Measurements from ENCODE around the gene SDHB. TPM values are rescaled to one million over a fixed set of nuclear protein-coding genes. Genes with fewer than 3 reads are reported as not detected.

SDHB gene
- total and polyA plus RNA-seq, 4 donors: 59.1 to 117 (median 83.5) TPM

- DNase-seq: peak; percentile 26 to 50 (median 39)
- Histone ChIP-seq H3K9ac (ENCODE audit: insufficient read depth in 1 of 2, low read length in 2 of 2) (no peak overlapping the region), H3K27ac (ENCODE audit: low read depth in 1 of 2, low read length in 1 of 2) (peak overlapping the region in 1 of 2 donors; percentile 16), H3K27me3 (ENCODE audit: control insufficient read depth in 3 of 3, insufficient read depth in 3 of 3, low read length in 2 of 3) (no peaks in the 10 kb centered on the region), H3K4me3 (no peak overlapping the region), H3K9me3 (ENCODE audit: control insufficient read depth in 4 of 4, insufficient read depth in 3 of 4, low read length in 3 of 4) (no peaks in the 10 kb centered on the region), H3K4me1 (ENCODE audit: control insufficient read depth in 5 of 5, insufficient read depth in 5 of 5, low read length in 5 of 5) (peaks cover 0 to 31% (median 10%) of the 10 kb centered on the region in 5 donors), H3K36me3 (ENCODE audit: control insufficient read depth in 4 of 4, insufficient read depth in 4 of 4, low read length in 4 of 4) (peaks cover 0 to 17% (median 10%) of the 10 kb centered on the region in 4 donors)
- TF ChIP-seq, protein P1, sequence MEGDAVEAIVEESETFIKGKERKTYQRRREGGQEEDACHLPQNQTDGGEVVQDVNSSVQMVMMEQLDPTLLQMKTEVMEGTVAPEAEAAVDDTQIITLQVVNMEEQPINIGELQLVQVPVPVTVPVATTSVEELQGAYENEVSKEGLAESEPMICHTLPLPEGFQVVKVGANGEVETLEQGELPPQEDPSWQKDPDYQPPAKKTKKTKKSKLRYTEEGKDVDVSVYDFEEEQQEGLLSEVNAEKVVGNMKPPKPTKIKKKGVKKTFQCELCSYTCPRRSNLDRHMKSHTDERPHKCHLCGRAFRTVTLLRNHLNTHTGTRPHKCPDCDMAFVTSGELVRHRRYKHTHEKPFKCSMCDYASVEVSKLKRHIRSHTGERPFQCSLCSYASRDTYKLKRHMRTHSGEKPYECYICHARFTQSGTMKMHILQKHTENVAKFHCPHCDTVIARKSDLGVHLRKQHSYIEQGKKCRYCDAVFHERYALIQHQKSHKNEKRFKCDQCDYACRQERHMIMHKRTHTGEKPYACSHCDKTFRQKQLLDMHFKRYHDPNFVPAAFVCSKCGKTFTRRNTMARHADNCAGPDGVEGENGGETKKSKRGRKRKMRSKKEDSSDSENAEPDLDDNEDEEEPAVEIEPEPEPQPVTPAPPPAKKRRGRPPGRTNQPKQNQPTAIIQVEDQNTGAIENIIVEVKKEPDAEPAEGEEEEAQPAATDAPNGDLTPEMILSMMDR (IDR thresholded peaks at IDR 0.05; ENCODE audit: control extremely low read depth, extremely low read depth): no peak
- 82 to 84% methylated on average over 28 of the region's 28 CpGs for WGBS, 2 donors
- ATAC-seq (ENCODE audit: insufficient read depth, low FRiP score): no peak
Measured at GRCh38 chr1:16971341-16972188, 82.3 kb downstream of the SDHB start.

- 93 to 95% methylated on average over 28 of the region's 28 CpGs for WGBS, 2 donors
- no peak for ATAC-seq (ENCODE audit: insufficient read depth, low FRiP score)
- peaks cover 0 to 20% (median 8%) of the 10 kb centered on the region in 4 donors for H3K36me3 ChIP-seq (ENCODE audit: control insufficient read depth in 4 of 4, insufficient read depth in 4 of 4, low read length in 4 of 4)
- H3K4me3 ChIP-seq: no peak overlapping the region
- TF ChIP-seq, protein P1 (IDR thresholded peaks at IDR 0.05; ENCODE audit: control extremely low read depth, extremely low read depth): no peak
- H3K4me1 ChIP-seq (ENCODE audit: control insufficient read depth in 5 of 5, insufficient read depth in 5 of 5, low read length in 5 of 5): peaks cover 0 to 34% (median 10%) of the 10 kb centered on the region in 5 donors
- DNase-seq: no peak
- H3K9ac ChIP-seq (ENCODE audit: insufficient read depth in 1 of 2, low read length in 2 of 2): no peak overlapping the region
- no peak overlapping the region for H3K27ac ChIP-seq (ENCODE audit: low read depth in 1 of 2, low read length in 1 of 2)
- no peaks in the 10 kb centered on the region for H3K9me3 ChIP-seq (ENCODE audit: control insufficient read depth in 4 of 4, insufficient read depth in 3 of 4, low read length in 3 of 4)
- no peaks in the 10 kb centered on the region for H3K27me3 ChIP-seq (ENCODE audit: control insufficient read depth in 3 of 3, insufficient read depth in 3 of 3, low read length in 2 of 3)
Measured at GRCh38 chr1:16970132-16970910, 83.5 kb downstream of the SDHB start.

DNA sequence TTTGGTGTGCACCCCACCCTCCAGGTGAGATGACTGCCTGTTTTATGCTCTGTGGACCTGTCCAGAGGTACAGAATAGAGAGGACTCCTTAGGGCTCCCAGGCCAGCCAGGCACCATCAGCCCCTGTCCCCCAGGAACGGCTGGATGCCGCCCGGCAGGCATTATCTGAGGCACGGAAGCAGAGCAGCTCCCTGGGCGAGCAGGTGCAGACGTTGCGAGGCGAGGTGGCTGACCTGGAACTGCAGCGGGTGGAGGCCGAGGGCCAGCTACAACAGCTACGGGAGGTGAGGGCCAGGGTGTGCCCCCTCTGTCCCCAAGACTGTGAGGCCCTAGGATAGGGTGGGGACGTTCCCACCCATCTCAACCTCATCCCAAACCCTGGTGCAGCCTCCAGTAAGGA, 84.2 kb downstream of the SDHB start:
- no peak for ATAC-seq (ENCODE audit: insufficient read depth, low FRiP score)
- 93 to 97% methylated on average over 12 of the region's 12 CpGs for WGBS, 2 donors
- H3K27me3 ChIP-seq (ENCODE audit: control insufficient read depth in 3 of 3, insufficient read depth in 3 of 3, low read length in 2 of 3): no peaks in the 10 kb centered on the region
- DNase-seq: no peak
- no peak overlapping the region for H3K27ac ChIP-seq (ENCODE audit: low read depth in 1 of 2, low read length in 1 of 2)
- no peak overlapping the region for H3K9ac ChIP-seq (ENCODE audit: insufficient read depth in 1 of 2, low read length in 2 of 2)
- peaks cover 0 to 20% (median 8%) of the 10 kb centered on the region in 4 donors for H3K36me3 ChIP-seq (ENCODE audit: control insufficient read depth in 4 of 4, insufficient read depth in 4 of 4, low read length in 4 of 4)
- H3K4me1 ChIP-seq (ENCODE audit: control insufficient read depth in 5 of 5, insufficient read depth in 5 of 5, low read length in 5 of 5): peaks cover 0 to 34% (median 10%) of the 10 kb centered on the region in 5 donors
- H3K4me3 ChIP-seq: no peak overlapping the region
- TF ChIP-seq, protein P1 (IDR thresholded peaks at IDR 0.05; ENCODE audit: control extremely low read depth, extremely low read depth): no peak
- H3K9me3 ChIP-seq (ENCODE audit: control insufficient read depth in 4 of 4, insufficient read depth in 3 of 4, low read length in 3 of 4): no peaks in the 10 kb centered on the region
